C4-2B (cell line): Measurements from ENCODE around the gene PARVG.

Source experiments
- CTCF ChIP-seq: fragments of 450-650 bp; conservative IDR thresholded peaks from 2 replicates; pipeline ENCODE4 v1.5.1; 2017; ENCODE audit warnings: mild to moderate bottlenecking
- ZFX ChIP-seq: fragments of 450-650 bp; IDR thresholded peaks from 2 replicates; pipeline ENCODE4 v1.6.1; 2017

GRCh38 chr22:44167501-44167900, 13.2 kb upstream of the PARVG start:
- no peak for TF ChIP-seq CTCF
- no peak for TF ChIP-seq ZFX
